IPS DF 6.9 (cell line): ENCODE data around the gene ST6GAL2.
A peak's percentile ranks its signal among the peaks of the same experiment; 100 is the strongest.

Experiments
- DNase-seq: peaks from one replicate; pipeline ENCODE4 v3.0.0-alpha.2; 2013; ENCODE audit warnings: low read depth, low spot score
- H3K27ac ChIP-seq: one replicate; pipeline ENCODE4 v1.5.1; 2013; ENCODE audit warnings: low read length, control low read depth
- H3K27me3 ChIP-seq: 2 replicates; pipeline ENCODE4 v1.6.1; 2013; ENCODE audit warnings: mild to moderate bottlenecking, low read length; ENCODE audit not compliant: control insufficient read depth, insufficient read depth
- H3K36me3 ChIP-seq: 2 replicates; pipeline ENCODE4 v1.6.1; 2013; ENCODE audit warnings: low read length; ENCODE audit not compliant: control insufficient read depth, insufficient read depth
- H3K4me1 ChIP-seq: 2 replicates; pipeline ENCODE4 v1.6.1; 2013; ENCODE audit warnings: low read length; ENCODE audit not compliant: control insufficient read depth, insufficient read depth
- H3K4me3 ChIP-seq: 2 replicates; pipeline ENCODE4 v1.5.1; 2013; ENCODE audit warnings: mild to moderate bottlenecking, low read length
- H3K9me3 ChIP-seq: 2 replicates; pipeline ENCODE4 v1.6.1; 2013; ENCODE audit warnings: low read length, inconsistent platforms; ENCODE audit not compliant: control insufficient read depth, insufficient read depth
- WGBS: extraction: QIAGEN DNeasy Blood & Tissue Kit; methylation state at CpG from one replicate; pipeline ENCODE4 v1.1.7; 2013; ENCODE audit warnings: mixed read lengths, missing lambda C conversion rate; ENCODE audit not compliant: insufficient read length, insufficient coverage; 5-methylcytosine and 5-hydroxymethylcytosine counted together

ST6GAL2 gene

GRCh38 chr2:106885971-106886915, at the start of gene ST6GAL2:
Gene ST6GAL2 (minus strand): TSS chr2:106886167. CDS start chr2:106843977, 42,190 bp downstream.
- peaks cover 2% of the 10 kb centered on the region for H3K4me1 ChIP-seq
- H3K36me3 ChIP-seq: no peaks in the 10 kb centered on the region
- no peak within 1 kb of the TSS for H3K27ac ChIP-seq
- peak within 1 kb of the TSS; percentile 79 for H3K4me3 ChIP-seq
- H3K9me3 ChIP-seq: no peaks in the 10 kb centered on the region
- peaks cover 1% of the 10 kb centered on the region; the same call in 1 of the 2 replicates for H3K27me3 ChIP-seq
- DNase-seq: no peak
- WGBS: no CpG with 5 or more reads among the region's 118 CpGs

GRCh38 chr2:106932644-106933043, 46.7 kb upstream of the ST6GAL2 start:
- Histone ChIP-seq H3K27me3 (no peaks in the 10 kb centered on the region), H3K9me3 (no peaks in the 10 kb centered on the region), H3K4me1 (no peaks in the 10 kb centered on the region), H3K4me3 (no peak overlapping the region), H3K36me3 (no peaks in the 10 kb centered on the region), H3K27ac (no peak overlapping the region)
- no peak for DNase-seq
- no CpG with 5 or more reads among the region's 3 CpGs for WGBS

- no peaks in the 10 kb centered on the region for H3K9me3 ChIP-seq
- H3K4me1 ChIP-seq: no peaks in the 10 kb centered on the region
- WGBS: no CpG with 5 or more reads among the region's 5 CpGs
- no peak overlapping the region for H3K27ac ChIP-seq
- H3K27me3 ChIP-seq: no peaks in the 10 kb centered on the region
- DNase-seq: no peak
- H3K4me3 ChIP-seq: no peak overlapping the region
- no peaks in the 10 kb centered on the region for H3K36me3 ChIP-seq
These were observed 45.9 kb upstream of the ST6GAL2 start for GRCh38 chr2:106931717-106932335.

- no peaks in the 10 kb centered on the region for H3K27me3 ChIP-seq
- DNase-seq: no peak
- no peaks in the 10 kb centered on the region for H3K9me3 ChIP-seq
- H3K4me1 ChIP-seq: no peaks in the 10 kb centered on the region
- H3K27ac ChIP-seq: no peak overlapping the region
- no CpG with 5 or more reads among the region's 1 CpG for WGBS
- no peaks in the 10 kb centered on the region for H3K36me3 ChIP-seq
- H3K4me3 ChIP-seq: no peak overlapping the region
These were observed 35.5 kb upstream of the ST6GAL2 start for GRCh38 chr2:106921451-106921850.

GRCh38 chr2:106919012-106919411, 33.0 kb upstream of the ST6GAL2 start:
- no peaks in the 10 kb centered on the region for H3K36me3 ChIP-seq
- WGBS: no CpG with 5 or more reads among the region's 1 CpG

GRCh38 chr2:106904242-106904641, 18.3 kb upstream of the ST6GAL2 start:
- Histone ChIP-seq H3K27me3 (no peaks in the 10 kb centered on the region), H3K9me3 (no peaks in the 10 kb centered on the region), H3K4me1 (no peaks in the 10 kb centered on the region), H3K27ac (no peak overlapping the region), H3K36me3 (no peaks in the 10 kb centered on the region), H3K4me3 (no peak overlapping the region)
- no CpG with 5 or more reads among the region's 2 CpGs for WGBS
- no peak for DNase-seq

More at GRCh38 chr2:106919012-106919411, 33.0 kb upstream of the ST6GAL2 start:
- DNase-seq: no peak
- peak overlapping the region; percentile 69 for H3K27ac ChIP-seq
- no peak overlapping the region for H3K4me3 ChIP-seq
- H3K4me1 ChIP-seq: no peaks in the 10 kb centered on the region
- H3K27me3 ChIP-seq: no peaks in the 10 kb centered on the region
- H3K9me3 ChIP-seq: no peaks in the 10 kb centered on the region

- Histone ChIP-seq H3K27ac (no peak overlapping the region), H3K4me3 (no peak overlapping the region), H3K36me3 (no peaks in the 10 kb centered on the region), H3K9me3 (no peaks in the 10 kb centered on the region), H3K27me3 (no peaks in the 10 kb centered on the region), H3K4me1 (no peaks in the 10 kb centered on the region)
- no peak for DNase-seq
- no CpG with 5 or more reads among the region's 7 CpGs for WGBS
These were observed 14.0 kb upstream of the ST6GAL2 start for GRCh38 chr2:106899786-106900530.

- WGBS: no CpG with 5 or more reads among the region's 7 CpGs
- DNase-seq: no peak
- Histone ChIP-seq H3K9me3 (no peaks in the 10 kb centered on the region), H3K27me3 (no peaks in the 10 kb centered on the region), H3K4me3 (no peak overlapping the region), H3K36me3 (no peaks in the 10 kb centered on the region), H3K27ac (no peak overlapping the region), H3K4me1 (peaks cover 2% of the 10 kb centered on the region)
These were observed 8.6 kb upstream of the ST6GAL2 start for GRCh38 chr2:106894545-106894944.

- H3K27ac ChIP-seq: no peak overlapping the region
- H3K36me3 ChIP-seq: no peaks in the 10 kb centered on the region
- DNase-seq: no peak
- H3K27me3 ChIP-seq: no peaks in the 10 kb centered on the region
- H3K9me3 ChIP-seq: no peaks in the 10 kb centered on the region
- H3K4me3 ChIP-seq: no peak overlapping the region
- no CpG with 5 or more reads among the region's 2 CpGs for WGBS
- H3K4me1 ChIP-seq: peaks cover 2% of the 10 kb centered on the region
These were observed 6.1 kb upstream of the ST6GAL2 start for GRCh38 chr2:106892048-106892447.

- Histone ChIP-seq H3K4me1 (peaks cover 2% of the 10 kb centered on the region), H3K36me3 (no peaks in the 10 kb centered on the region), H3K4me3 (no peak overlapping the region), H3K27me3 (peaks cover 1% of the 10 kb centered on the region; the same call in 1 of the 2 replicates), H3K27ac (no peak overlapping the region), H3K9me3 (no peaks in the 10 kb centered on the region)
- no CpG with 5 or more reads among the region's 5 CpGs for WGBS
- DNase-seq: no peak
These were observed 4.6 kb upstream of the ST6GAL2 start for GRCh38 chr2:106890606-106891005.
